ENCODE data around the gene ATP7B.
A peak's percentile ranks its signal among the peaks of the same experiment; 100 is the strongest.

The ATP7B gene

GRCh38 chr13:51923983-51924539, 87.2 kb downstream of the ATP7B start:
- no peak for DNase-seq (ENCODE audit: low read depth)
- peak; percentile 33 for TF ChIP-seq CTCF (IDR thresholded peaks at IDR 0.05; ENCODE audit: low read length, missing control alignments)
- no peak overlapping the region for H3K4me3 ChIP-seq (replicated peaks; ENCODE audit: low read depth, low read length)

- no peak overlapping the region for H3K4me3 ChIP-seq (replicated peaks; ENCODE audit: low read depth, low read length)
- no peak for DNase-seq (ENCODE audit: low read depth)
- no peak for TF ChIP-seq CTCF (IDR thresholded peaks at IDR 0.05; ENCODE audit: low read length, missing control alignments)
These were observed 88.3 kb downstream of the ATP7B start for GRCh38 chr13:51922771-51923480.

GRCh38 chr13:51921790-51922740, 89.2 kb downstream of the ATP7B start:
- DNase-seq (ENCODE audit: low read depth): no peak
- no peak for TF ChIP-seq CTCF (IDR thresholded peaks at IDR 0.05; ENCODE audit: low read length, missing control alignments)
- H3K4me3 ChIP-seq (replicated peaks; ENCODE audit: low read depth, low read length): no peak overlapping the region

DNA sequence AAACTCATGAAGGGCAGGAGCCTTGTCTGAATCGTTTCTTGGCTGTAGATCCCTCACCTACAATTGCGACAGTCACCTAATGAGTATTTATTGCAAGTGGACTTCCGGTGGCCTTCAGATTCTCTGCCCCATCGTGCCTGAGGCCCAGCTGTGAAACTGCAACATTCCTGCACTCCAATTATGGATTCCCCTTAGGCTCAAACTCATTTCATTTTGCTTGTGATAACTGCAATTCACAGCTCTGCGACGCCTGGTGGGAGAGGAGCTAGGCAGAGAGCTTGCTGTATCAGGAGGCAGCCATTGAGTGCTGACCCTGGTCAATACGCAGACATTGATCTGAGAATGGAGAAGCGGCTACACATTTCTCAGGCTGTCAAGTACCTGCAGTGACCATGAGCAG, 90.5 kb downstream of the ATP7B start:
- TF ChIP-seq CTCF (IDR thresholded peaks at IDR 0.05; ENCODE audit: low read length, missing control alignments): no peak
- DNase-seq (ENCODE audit: low read depth): no peak
- no peak overlapping the region for H3K4me3 ChIP-seq (replicated peaks; ENCODE audit: low read depth, low read length)

GRCh38 chr13:51920267-51920666, 91.0 kb downstream of the ATP7B start:
- DNase-seq (ENCODE audit: low read depth): no peak
- no peak for TF ChIP-seq CTCF (IDR thresholded peaks at IDR 0.05; ENCODE audit: low read length, missing control alignments)
- no peak overlapping the region for H3K4me3 ChIP-seq (replicated peaks; ENCODE audit: low read depth, low read length)

- no peak overlapping the region for H3K4me3 ChIP-seq (replicated peaks; ENCODE audit: low read depth, low read length)
- TF ChIP-seq CTCF (IDR thresholded peaks at IDR 0.05; ENCODE audit: low read length, missing control alignments): no peak
- DNase-seq (ENCODE audit: low read depth): no peak
These were observed 91.7 kb downstream of the ATP7B start for GRCh38 chr13:51919531-51919930.
